D721Med (cell line): Measurements from ENCODE around the gene ASB2.

Experiments
- DNase-seq: peaks from one replicate; pipeline ENCODE4 v3.0.0; 2011; ENCODE audit warnings: low spot score; ENCODE audit not compliant: insufficient read length
- FAIRE-seq: peaks from 2 replicates; lab custom pipeline; 2011; peaks lifted over from hg19 to GRCh38; lab: Jason Lieb, UNC
- CTCF ChIP-seq: IDR thresholded peaks from 2 replicates; pipeline ENCODE4 v1.5.1; 2012; ENCODE audit warnings: mild to moderate bottlenecking, control low read depth; ENCODE audit not compliant: insufficient read depth; ENCODE audit errors: missing control alignments

The ASB2 gene, protein sequence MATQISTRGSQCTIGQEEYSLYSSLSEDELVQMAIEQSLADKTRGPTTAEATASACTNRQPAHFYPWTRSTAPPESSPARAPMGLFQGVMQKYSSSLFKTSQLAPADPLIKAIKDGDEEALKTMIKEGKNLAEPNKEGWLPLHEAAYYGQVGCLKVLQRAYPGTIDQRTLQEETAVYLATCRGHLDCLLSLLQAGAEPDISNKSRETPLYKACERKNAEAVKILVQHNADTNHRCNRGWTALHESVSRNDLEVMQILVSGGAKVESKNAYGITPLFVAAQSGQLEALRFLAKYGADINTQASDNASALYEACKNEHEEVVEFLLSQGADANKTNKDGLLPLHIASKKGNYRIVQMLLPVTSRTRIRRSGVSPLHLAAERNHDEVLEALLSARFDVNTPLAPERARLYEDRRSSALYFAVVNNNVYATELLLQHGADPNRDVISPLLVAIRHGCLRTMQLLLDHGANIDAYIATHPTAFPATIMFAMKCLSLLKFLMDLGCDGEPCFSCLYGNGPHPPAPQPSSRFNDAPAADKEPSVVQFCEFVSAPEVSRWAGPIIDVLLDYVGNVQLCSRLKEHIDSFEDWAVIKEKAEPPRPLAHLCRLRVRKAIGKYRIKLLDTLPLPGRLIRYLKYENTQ

GRCh38 chr14:93976477-93977057 lies at the start of gene ASB2:
ASB2 (minus strand) TSS chr14:93976570; CDS start chr14:93964539, 12,031 bp downstream.
- FAIRE-seq (no peak), DNase-seq (no peak)
- TF ChIP-seq CTCF, result no peak

GRCh38 chr14:94025720-94026119 lies 49.4 kb upstream of the ASB2 start:
- FAIRE-seq (no peak), DNase-seq (no peak)
- TF ChIP-seq CTCF, result no peak

- FAIRE-seq, result no peak
- TF ChIP-seq CTCF, result no peak
- no peak for DNase-seq
These were observed 48.2 kb upstream of the ASB2 start for GRCh38 chr14:94024549-94024948.

GRCh38 chr14:94022532-94023411 lies 46.4 kb upstream of the ASB2 start:
- FAIRE-seq (no peak), DNase-seq (no peak)
- TF ChIP-seq CTCF, result no peak

GRCh38 chr14:94021416-94022157 lies 45.2 kb upstream of the ASB2 start:
- DNase-seq (no peak), FAIRE-seq (no peak)
- TF ChIP-seq CTCF, result no peak

GRCh38 chr14:94021001-94021400 lies 44.6 kb upstream of the ASB2 start:
- FAIRE-seq (no peak), DNase-seq (no peak)
- TF ChIP-seq CTCF, result no peak
